GM12878 (cell line): ENCODE measurements around the gene ADORA2B. TPM values are rescaled to one million over a fixed set of nuclear protein-coding genes. Genes with fewer than 3 reads are reported as not detected.

Experiments
- ATAC-seq: fragments of 200-7000 bp; cut with Tn5 transposase; 3 replicates; pipeline ENCODE4 v1.9.1; 2020; ENCODE audit warnings: mild to moderate bottlenecking, moderate library complexity
- BruUV-seq: library from RNA; stranded (reverse); fragments of 400-500 nt; replicated peaks from 2 replicates; lab custom pipeline; 2021; lab: Mats Ljungman, UMichigan
- CTCF ChIA-PET: fragments of 300-600 bp; sonication (Branson Sonifier 250); formaldehyde crosslinking; extraction: SDS; loops from one replicate; lab custom pipeline; 2021; ENCODE audit warnings: inconsistent platforms; lab: Yijun Ruan, JAX
- POLR2A ChIA-PET: fragments of 350-600 bp; formaldehyde crosslinking; extraction: SDS; loops from one replicate; lab custom pipeline; 2021; ENCODE audit warnings: inconsistent platforms; lab: Charles Lee
- RAD21 ChIA-PET: fragments of 300-600 bp; sonication (Branson Sonifier 250); formaldehyde crosslinking; loops from one replicate; lab custom pipeline; 2023; ENCODE audit warnings: antibody characterized with exemption; ENCODE audit not compliant: unreplicated experiment; lab: Charles Lee
- SMC1A ChIA-PET: fragments of 300-600 bp; sonication (Branson Sonifier 250); formaldehyde crosslinking; loops from one replicate; lab custom pipeline; 2023; ENCODE audit not compliant: unreplicated experiment, uncharacterized antibody; lab: Charles Lee
- DNase-seq: peaks from one replicate; pipeline ENCODE4 v3.0.0-alpha.2; 2011; ENCODE audit warnings: low read depth, low spot score
- FAIRE-seq: peaks from 3 replicates; lab custom pipeline; 2011; peaks lifted over from hg19 to GRCh38; lab: Jason Lieb, UNC
- H2AFZ ChIP-seq: 2 replicates; pipeline ENCODE4 v1.6.0; 2011; ENCODE audit warnings: low read depth, low read length, control low read depth; ENCODE audit not compliant: control insufficient read depth
- H3K27ac ChIP-seq: 2 replicates; pipeline ENCODE4 v1.5.1; 2011; ENCODE audit warnings: control low read depth; ENCODE audit not compliant: control insufficient read depth, insufficient read depth
- H3K27me3 ChIP-seq, 2 experiments: replicated peaks in 1 of 2; 2 replicates each; pipeline versions ENCODE4 v1.6.0 to v1.6.1; 2011; ENCODE audit warnings: low read length in 1 of 2; ENCODE audit not compliant: control insufficient read depth in 2 of 2, insufficient read depth in 2 of 2
- H3K36me3 ChIP-seq, 2 experiments: 2 replicates each; pipeline ENCODE4 v1.5.1; 2011; ENCODE audit warnings: low read length in 1 of 2; ENCODE audit not compliant: control insufficient read depth in 2 of 2, insufficient read depth in 2 of 2
- H3K4me1 ChIP-seq: 2 replicates; pipeline ENCODE4 v1.6.1; 2011; ENCODE audit warnings: mild to moderate bottlenecking, low read length, moderate library complexity, mixed read lengths; ENCODE audit not compliant: control insufficient read depth, insufficient read depth
- H3K4me2 ChIP-seq: 2 replicates; pipeline ENCODE4 v1.6.0; 2011; ENCODE audit warnings: control low read depth; ENCODE audit not compliant: control insufficient read depth, insufficient read depth
- H3K4me3 ChIP-seq: fragments of 200-600 bp; sonication (generic); 2 replicates; pipeline ENCODE4 v1.5.1; 2016
- H3K79me2 ChIP-seq: 2 replicates; pipeline ENCODE4 v1.6.0; 2011; ENCODE audit warnings: low read length; ENCODE audit not compliant: control insufficient read depth, insufficient read depth
- H3K9ac ChIP-seq: 2 replicates; pipeline ENCODE4 v1.8.0; 2011; ENCODE audit warnings: low read length, control low read depth, mixed read lengths; ENCODE audit not compliant: control insufficient read depth, insufficient read depth
- H3K9me3 ChIP-seq: replicated peaks from 3 replicates; pipeline ENCODE4 v1.5.1; 2011; ENCODE audit warnings: mild to moderate bottlenecking, low read length; ENCODE audit not compliant: control insufficient read depth, insufficient read depth
- H4K20me1 ChIP-seq: 2 replicates; pipeline ENCODE4 v1.6.0; 2011; ENCODE audit not compliant: control insufficient read depth, insufficient read depth
- ATF7 ChIP-seq: fragments of 450-650 bp; IDR thresholded peaks from 2 replicates; pipeline ENCODE4 v1.6.1; 2016; ENCODE audit warnings: low read depth, mild to moderate bottlenecking
- E2F4 ChIP-seq: IDR thresholded peaks from 2 replicates; pipeline ENCODE4 v1.6.1; 2012; ENCODE audit warnings: low read depth, low read length, improper control_type of control experiment
- EP300 ChIP-seq, 2 experiments: fragments of 150-350 bp in 1 of 2; IDR thresholded peaks; 2 replicates each; pipeline ENCODE4 v1.6.1; 2011 to 2012; ENCODE audit warnings: low read depth in 2 of 2, low read length in 2 of 2, borderline replicate concordance in 1 of 2, improper control_type of control experiment in 1 of 2, inconsistent platforms in 1 of 2; ENCODE audit not compliant: control insufficient read depth in 1 of 2
- EZH2 ChIP-seq: IDR thresholded peaks from 2 replicates; pipeline ENCODE4 v1.6.1; 2012; ENCODE audit warnings: low read depth, mild to moderate bottlenecking, control low read depth, inconsistent platforms, low read length, borderline replicate concordance; ENCODE audit not compliant: control insufficient read depth
- FOXK2 ChIP-seq: fragments of 450-650 bp; IDR thresholded peaks from 2 replicates; pipeline ENCODE4 v1.6.1; 2017; ENCODE audit warnings: mild to moderate bottlenecking, moderate library complexity
- POLR2AphosphoS5 ChIP-seq: IDR thresholded peaks from 2 replicates; pipeline ENCODE4 v1.6.1; 2011; ENCODE audit warnings: mild to moderate bottlenecking, low read length, inconsistent platforms
- RAD51 ChIP-seq: fragments of 450-650 bp; IDR thresholded peaks from 2 replicates; pipeline ENCODE4 v1.6.1; 2016; ENCODE audit warnings: moderate library complexity, mild to moderate bottlenecking, inconsistent platforms
- RELA ChIP-seq: fragments of 450-650 bp; IDR thresholded peaks from 2 replicates; pipeline ENCODE4 v1.8.0; 2014; ENCODE audit warnings: borderline replicate concordance; ENCODE audit not compliant: partially characterized antibody
- TARDBP ChIP-seq: IDR thresholded peaks from 2 replicates; pipeline ENCODE4 v1.6.1; 2016; ENCODE audit warnings: borderline replicate concordance
- YBX1 ChIP-seq: fragments of 450-650 bp; IDR thresholded peaks from 2 replicates; pipeline ENCODE4 v1.6.1; 2016; ENCODE audit warnings: antibody characterized with exemption
- ZNF592 ChIP-seq: fragments of 450-650 bp; IDR thresholded peaks from 2 replicates; pipeline ENCODE4 v1.6.1; 2017; ENCODE audit warnings: mild to moderate bottlenecking, moderate library complexity
- WGBS: methylation state at CpG from one replicate; pipeline ENCODE4 v1.1.6; 2016; ENCODE audit warnings: low lambda C conversion rate; ENCODE audit not compliant: insufficient replicate concordance, insufficient coverage; ENCODE audit errors: missing lambda C conversion rate; 5-methylcytosine and 5-hydroxymethylcytosine counted together
- in situ Hi-C: fragments of 300-500 bp; cut with MboI; formaldehyde crosslinking; loops from 9 replicates; pipeline ENCODE4 v1.14.3; 2018; ENCODE audit warnings: mixed read lengths
- intact Hi-C: fragments of 100-400 bp; cut with micrococcal nuclease; formaldehyde crosslinking; loops from one replicate; pipeline ENCODE4 v1.14.2; 2022; ENCODE audit not compliant: unreplicated experiment
- polyA plus RNA-seq, 11 experiments: library from polyadenylated mRNA; depleted of rRNA in 4 of 11; unstranded in 6 of 11; stranded (reverse) in 5 of 11; fragments of >200 nt; fragmentation: Nextera tagmentation in 4 of 11; fragmentation: Illumina TruSeq in 1 of 11; extraction: Ambion mirVana in 4 of 11; extraction: Trizol in 1 of 11; gene quantifications; 1 replicate in 1 of 11; 2 replicates in 10 of 11; pipeline versions ENCODE4 v1.2.1 to v1.2.3, GENCODE V29; 2011 to 2016; ENCODE audit warnings: inconsistent platforms in 2 of 11, missing spikeins in 2 of 11, low read depth in 1 of 11
- total RNA-seq, 4 experiments: library from RNA; depleted of rRNA in 3 of 4; stranded (reverse); fragments of >200 nt in 3 of 4; fragmentation: Illumina TruSeq in 1 of 4; extraction: Trizol in 1 of 4; gene quantifications; 2 replicates each; pipeline versions ENCODE4 v1.2.1 to v1.2.3, GENCODE V29; 2013 to 2021

Gene ADORA2B
- total and polyA plus RNA-seq, 10 of the 15 experiments (the other 5 are each of a cell fraction or from before 2014, with no cell fraction given), result 0.05 to 0.42 (median 0.17) TPM

DNA sequence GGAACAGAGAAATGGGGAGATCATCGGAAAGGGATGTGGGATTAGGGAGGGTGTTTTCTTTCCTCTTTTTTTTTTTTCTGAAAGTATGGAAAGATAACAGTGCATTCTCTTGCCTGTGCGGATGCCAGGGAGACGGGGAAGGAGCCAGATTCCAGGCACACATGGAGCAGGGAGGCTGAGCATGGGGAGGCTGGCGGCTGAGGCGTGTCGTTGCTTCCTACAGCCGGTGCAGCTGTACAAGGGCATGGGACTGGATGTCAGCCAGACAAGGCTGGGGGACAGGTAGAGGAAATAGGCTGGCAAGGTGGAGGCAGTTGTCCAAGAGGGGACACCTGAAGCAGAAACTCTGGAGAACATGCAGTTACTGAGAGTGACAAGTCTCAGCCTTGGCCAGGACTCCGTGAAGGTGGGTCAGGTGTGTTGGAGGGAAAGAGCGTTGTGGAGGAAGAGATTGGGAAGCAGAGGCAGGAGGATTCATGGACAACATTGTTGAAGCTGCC, 16.6 kb upstream of the ADORA2B start:
- TF ChIP-seq POLR2AphosphoS5 (no peak), FOXK2 (no peak), ATF7 (no peak), E2F4 (no peak)
- ChIA-PET POLR2A (no interaction called here), CTCF (no interaction called here), RAD21 (no interaction called here), SMC1A (no interaction called here)
- H3K4me3 ChIP-seq, result no peak overlapping the region
- intact Hi-C loops, result no loop called here
- H3K36me3 ChIP-seq, result no peaks in the 10 kb centered on the region
- H3K4me1 ChIP-seq, result no peaks in the 10 kb centered on the region
- in situ Hi-C loops, result no loop called here
- no peak overlapping the region for H3K27ac ChIP-seq
- H3K9ac ChIP-seq, result no peak overlapping the region
- no peaks in the 10 kb centered on the region for H3K79me2 ChIP-seq
- no peaks in the 10 kb centered on the region for H3K9me3 ChIP-seq
- peaks cover 0 to 3% of the 10 kb centered on the region in 2 experiments; a peak in 1 of 4 replicates for H3K27me3 ChIP-seq
- FAIRE-seq, result no peak
- no peaks in the 10 kb centered on the region for H4K20me1 ChIP-seq
- no peak overlapping the region for H2AFZ ChIP-seq
- BruUV-seq, result no TSS peak
- no peak for ATAC-seq
- 10% methylated on average over 7 of the region's 9 CpGs for WGBS
- no peak overlapping the region for H3K4me2 ChIP-seq
- no peak for DNase-seq

- FAIRE-seq (no peak), DNase-seq (no peak), ATAC-seq (no peak)
- H3K27ac ChIP-seq, result no peak overlapping the region
- H3K79me2 ChIP-seq, result no peaks in the 10 kb centered on the region
- no TSS peak for BruUV-seq
- H3K9me3 ChIP-seq, result no peaks in the 10 kb centered on the region
- intact Hi-C loops (no loop called here), in situ Hi-C loops (no loop called here)
- WGBS, result 9% methylated on average over 4 of the region's 4 CpGs
- no peak overlapping the region for H3K9ac ChIP-seq
- ChIA-PET RAD21 (no interaction called here), CTCF (no interaction called here), SMC1A (no interaction called here), POLR2A (no interaction called here)
- no peak overlapping the region for H3K4me2 ChIP-seq
- H2AFZ ChIP-seq, result no peak overlapping the region
- H3K27me3 ChIP-seq, result peaks cover 0 to 3% of the 10 kb centered on the region in 2 experiments; a peak in 1 of 4 replicates
- no peaks in the 10 kb centered on the region for H3K4me1 ChIP-seq
- no peaks in the 10 kb centered on the region for H3K36me3 ChIP-seq
- no peak overlapping the region for H3K4me3 ChIP-seq
- no peaks in the 10 kb centered on the region for H4K20me1 ChIP-seq
- no peak for TF ChIP-seq EP300 (IDR thresholded peaks at IDR 0.05; ENCODE audit: borderline replicate concordance in 1 of 2, control insufficient read depth in 1 of 2, low read depth in 2 of 2, low read length in 2 of 2)
- TF ChIP-seq E2F4, result no peak
- no peak for TF ChIP-seq EZH2
- no peak for TF ChIP-seq YBX1
- no peak for TF ChIP-seq TARDBP
- TF ChIP-seq RELA, result no peak
- TF ChIP-seq RAD51, result no peak
- no peak for TF ChIP-seq ZNF592
These were observed 15.0 kb upstream of the ADORA2B start for GRCh38 chr17:15929941-15930340.
